Astrocyte of the spinal cord (primary cell): ENCODE measurements around the gene SAC3D1.

Experiments used
- DNase-seq: peaks from one replicate; pipeline ENCODE4 v3.0.0; 2011; ENCODE audit warnings: low read depth, low spot score
- H3K4me3 ChIP-seq: 2 replicates; pipeline ENCODE4 v1.5.1; 2011; ENCODE audit warnings: low read depth, mild to moderate bottlenecking, low read length, moderate library complexity
- CTCF ChIP-seq: IDR thresholded peaks from 2 replicates; pipeline ENCODE4 v1.5.1; 2012; ENCODE audit warnings: low read depth, mild to moderate bottlenecking, low read length, inconsistent platforms
- in situ Hi-C: cut with HindIII; loops from 2 replicates; pipeline ENCODE4 v1.10.0; 2017; ENCODE audit warnings: low sequenced_read_pairs

The SAC3D1 gene

DNA sequence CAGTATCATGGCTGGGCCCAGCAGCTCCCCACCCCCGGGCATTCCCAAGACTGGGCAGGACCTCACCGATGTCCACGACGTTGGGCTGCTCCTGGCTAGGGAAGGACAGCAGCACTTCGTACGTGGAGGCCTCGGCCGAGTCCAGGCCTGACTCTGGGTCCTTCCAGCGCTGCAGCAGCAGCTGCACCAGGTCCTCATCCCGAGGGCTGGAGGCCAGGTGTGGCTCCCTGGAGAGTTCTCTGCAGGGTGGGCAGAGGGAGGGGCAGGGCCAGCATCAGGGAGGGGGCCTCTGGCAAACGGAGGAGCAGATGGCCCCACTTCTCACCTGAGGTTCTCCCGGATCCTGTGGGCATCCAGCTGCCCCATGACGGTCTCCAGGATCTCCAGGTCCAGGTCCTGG, 17.0 kb downstream of the SAC3D1 start:
- H3K4me3 ChIP-seq, result no peak overlapping the region
- TF ChIP-seq CTCF, result no peak
- in situ Hi-C loops, result no loop called here
- DNase-seq, result no peak

DNA sequence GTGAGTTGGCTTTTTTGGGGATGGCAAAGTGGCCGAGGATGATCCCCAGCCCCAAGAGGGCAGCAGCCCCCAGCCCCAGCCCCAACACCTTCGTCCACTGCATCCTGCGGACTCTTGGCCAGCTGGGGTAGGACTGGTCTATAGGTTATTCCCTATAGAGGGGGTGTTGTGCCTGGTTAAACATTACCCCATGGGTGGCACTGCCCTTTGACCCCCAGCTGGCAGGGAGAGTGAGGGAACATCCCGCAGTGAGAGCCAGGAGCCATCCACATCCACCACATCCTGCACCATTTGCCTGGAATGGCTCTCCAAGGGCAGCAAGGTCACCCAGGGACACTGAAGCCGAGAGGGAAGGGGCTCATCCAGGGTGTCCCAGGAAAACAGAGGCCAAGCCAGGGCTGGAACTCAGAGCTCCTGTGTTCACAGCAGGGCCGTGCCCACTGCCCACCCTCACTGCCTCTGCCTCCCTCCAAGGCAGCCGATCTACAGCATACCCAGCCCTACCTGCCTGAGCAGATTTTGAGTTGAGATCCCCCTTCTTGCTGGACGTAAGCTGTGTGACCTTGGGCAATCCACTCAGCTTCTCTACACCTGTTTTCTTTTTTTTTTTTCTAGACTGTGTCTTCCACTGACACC, 17.5 kb downstream of the SAC3D1 start, which contains the start of gene NAALADL1:
NAALADL1 (minus strand) TSS at position 135 of the 636 bp plus-strand sequence; CDS start at position 103, 32 bp downstream.
- DNase-seq, result no peak
- TF ChIP-seq CTCF, result no peak
- H3K4me3 ChIP-seq, result no peak within 1 kb of the TSS
- in situ Hi-C loops, result no loop called here

GRCh38 chr11:65059523-65059922, 18.5 kb downstream of the SAC3D1 start:
- no peak overlapping the region for H3K4me3 ChIP-seq
- TF ChIP-seq CTCF, result no peak
- in situ Hi-C loops, result no loop called here
- DNase-seq, result no peak

GRCh38 chr11:65059959-65060824, 19.2 kb downstream of the SAC3D1 start:
- in situ Hi-C loops, result no loop called here
- no peak overlapping the region for H3K4me3 ChIP-seq
- DNase-seq, result no peak
- no peak for TF ChIP-seq CTCF

DNA sequence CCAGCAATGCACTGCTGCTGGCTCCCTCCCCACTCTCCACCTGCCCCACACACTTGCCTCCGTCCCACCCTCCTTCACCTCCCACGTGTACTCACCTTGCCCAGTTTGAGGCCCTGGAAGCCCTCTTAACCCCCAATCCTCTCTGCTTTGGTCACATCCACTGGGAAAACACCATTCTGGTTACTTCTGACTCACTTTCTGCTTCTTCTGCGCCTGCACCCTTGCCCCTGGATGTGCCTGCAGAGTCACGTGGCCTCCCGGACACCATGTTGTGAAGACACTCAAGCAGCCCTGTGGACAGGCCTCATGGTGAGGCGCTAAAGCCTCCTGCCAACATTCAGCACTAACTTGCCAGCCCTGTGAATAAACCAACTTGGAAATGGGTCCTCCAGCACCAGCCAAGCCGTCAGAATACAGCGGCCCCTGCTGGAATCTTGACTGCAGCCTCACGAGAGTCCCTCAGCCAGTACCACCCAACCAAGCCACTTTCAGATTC, 20.0 kb downstream of the SAC3D1 start:
- peak; percentile 50 for TF ChIP-seq CTCF
- in situ Hi-C loops, result no loop called here
- DNase-seq, result peak; percentile 11
- no peak overlapping the region for H3K4me3 ChIP-seq

GRCh38 chr11:65063532-65063931, 22.5 kb downstream of the SAC3D1 start:
- in situ Hi-C loops, result no loop called here
- no peak for TF ChIP-seq CTCF
- DNase-seq, result no peak

More at GRCh38 chr11:65063532-65063931, 22.5 kb downstream of the SAC3D1 start:
- H3K4me3 ChIP-seq, result no peak overlapping the region
